ENCODE results near the gene HES7. TPM values are rescaled to one million over a fixed set of nuclear protein-coding genes. Genes with fewer than 3 reads are reported as not detected.

Gene HES7
- total RNA-seq, 1 experiment from 2014 or later = 3.1 TPM

- peak; percentile 100 for TF ChIP-seq ZMAT4 (CRISPR knock-in tag; IDR thresholded peaks at IDR 0.05)
- TF ChIP-seq TEAD1 (CRISPR knock-in tag; IDR thresholded peaks at IDR 0.05) = peak; percentile 96
- TF ChIP-seq ZBTB21 (CRISPR knock-in tag; IDR thresholded peaks at IDR 0.05; ENCODE audit: borderline replicate concordance) = peak; percentile 94
- peak; percentile 38; the same call in 1 of the 2 replicates for TF ChIP-seq ZNF263 (CRISPR knock-in tag; IDR thresholded peaks at IDR 0.05; ENCODE audit: low read depth)
- peak; percentile 94; the same call in 1 of the 2 replicates for TF ChIP-seq TP53 (CRISPR knock-in tag; IDR thresholded peaks at IDR 0.05)
- TF ChIP-seq JUN (CRISPR knock-in tag; IDR thresholded peaks at IDR 0.05) = peak; percentile 97
- TF ChIP-seq SMAD3 (CRISPR knock-in tag; IDR thresholded peaks at IDR 0.05; ENCODE audit: borderline replicate concordance) = peak; percentile 92
- peak; percentile 99 for TF ChIP-seq AR (CRISPR knock-in tag; IDR thresholded peaks at IDR 0.05)
- TF ChIP-seq, protein P1, sequence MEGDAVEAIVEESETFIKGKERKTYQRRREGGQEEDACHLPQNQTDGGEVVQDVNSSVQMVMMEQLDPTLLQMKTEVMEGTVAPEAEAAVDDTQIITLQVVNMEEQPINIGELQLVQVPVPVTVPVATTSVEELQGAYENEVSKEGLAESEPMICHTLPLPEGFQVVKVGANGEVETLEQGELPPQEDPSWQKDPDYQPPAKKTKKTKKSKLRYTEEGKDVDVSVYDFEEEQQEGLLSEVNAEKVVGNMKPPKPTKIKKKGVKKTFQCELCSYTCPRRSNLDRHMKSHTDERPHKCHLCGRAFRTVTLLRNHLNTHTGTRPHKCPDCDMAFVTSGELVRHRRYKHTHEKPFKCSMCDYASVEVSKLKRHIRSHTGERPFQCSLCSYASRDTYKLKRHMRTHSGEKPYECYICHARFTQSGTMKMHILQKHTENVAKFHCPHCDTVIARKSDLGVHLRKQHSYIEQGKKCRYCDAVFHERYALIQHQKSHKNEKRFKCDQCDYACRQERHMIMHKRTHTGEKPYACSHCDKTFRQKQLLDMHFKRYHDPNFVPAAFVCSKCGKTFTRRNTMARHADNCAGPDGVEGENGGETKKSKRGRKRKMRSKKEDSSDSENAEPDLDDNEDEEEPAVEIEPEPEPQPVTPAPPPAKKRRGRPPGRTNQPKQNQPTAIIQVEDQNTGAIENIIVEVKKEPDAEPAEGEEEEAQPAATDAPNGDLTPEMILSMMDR (IDR thresholded peaks at IDR 0.05) = no peak
- no peak for TF ChIP-seq ESRRA (CRISPR knock-in tag; IDR thresholded peaks at IDR 0.05; ENCODE audit: borderline replicate concordance)
- TF ChIP-seq, protein P2, sequence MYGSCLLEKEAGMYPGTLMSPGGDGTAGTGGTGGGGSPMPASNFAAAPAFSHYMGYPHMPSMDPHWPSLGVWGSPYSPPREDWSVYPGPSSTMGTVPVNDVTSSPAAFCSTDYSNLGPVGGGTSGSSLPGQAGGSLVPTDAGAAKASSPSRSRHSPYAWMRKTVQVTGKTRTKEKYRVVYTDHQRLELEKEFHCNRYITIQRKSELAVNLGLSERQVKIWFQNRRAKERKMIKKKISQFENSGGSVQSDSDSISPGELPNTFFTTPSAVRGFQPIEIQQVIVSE (CRISPR knock-in tag; IDR thresholded peaks at IDR 0.05; ENCODE audit: borderline replicate concordance) = peak; percentile 99
- TF ChIP-seq NR2C2 (CRISPR knock-in tag; IDR thresholded peaks at IDR 0.05) = peak; percentile 40; the same call in 1 of the 2 replicates
- peak; percentile 95 for TF ChIP-seq ZNF219 (CRISPR knock-in tag; IDR thresholded peaks at IDR 0.05; ENCODE audit: borderline replicate concordance)
- TF ChIP-seq, protein P3, sequence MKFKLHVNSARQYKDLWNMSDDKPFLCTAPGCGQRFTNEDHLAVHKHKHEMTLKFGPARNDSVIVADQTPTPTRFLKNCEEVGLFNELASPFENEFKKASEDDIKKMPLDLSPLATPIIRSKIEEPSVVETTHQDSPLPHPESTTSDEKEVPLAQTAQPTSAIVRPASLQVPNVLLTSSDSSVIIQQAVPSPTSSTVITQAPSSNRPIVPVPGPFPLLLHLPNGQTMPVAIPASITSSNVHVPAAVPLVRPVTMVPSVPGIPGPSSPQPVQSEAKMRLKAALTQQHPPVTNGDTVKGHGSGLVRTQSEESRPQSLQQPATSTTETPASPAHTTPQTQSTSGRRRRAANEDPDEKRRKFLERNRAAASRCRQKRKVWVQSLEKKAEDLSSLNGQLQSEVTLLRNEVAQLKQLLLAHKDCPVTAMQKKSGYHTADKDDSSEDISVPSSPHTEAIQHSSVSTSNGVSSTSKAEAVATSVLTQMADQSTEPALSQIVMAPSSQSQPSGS (CRISPR knock-in tag; IDR thresholded peaks at IDR 0.05; ENCODE audit: borderline replicate concordance, low read depth) = peak; percentile 88; the same call in 1 of the 2 replicates
- TF ChIP-seq FOXP1 (CRISPR knock-in tag; IDR thresholded peaks at IDR 0.05; ENCODE audit: borderline replicate concordance) = no peak; the same call in 1 of the 2 replicates
- no peak for TF ChIP-seq HMGA2 (CRISPR knock-in tag; IDR thresholded peaks at IDR 0.05)
- TF ChIP-seq, protein P4, sequence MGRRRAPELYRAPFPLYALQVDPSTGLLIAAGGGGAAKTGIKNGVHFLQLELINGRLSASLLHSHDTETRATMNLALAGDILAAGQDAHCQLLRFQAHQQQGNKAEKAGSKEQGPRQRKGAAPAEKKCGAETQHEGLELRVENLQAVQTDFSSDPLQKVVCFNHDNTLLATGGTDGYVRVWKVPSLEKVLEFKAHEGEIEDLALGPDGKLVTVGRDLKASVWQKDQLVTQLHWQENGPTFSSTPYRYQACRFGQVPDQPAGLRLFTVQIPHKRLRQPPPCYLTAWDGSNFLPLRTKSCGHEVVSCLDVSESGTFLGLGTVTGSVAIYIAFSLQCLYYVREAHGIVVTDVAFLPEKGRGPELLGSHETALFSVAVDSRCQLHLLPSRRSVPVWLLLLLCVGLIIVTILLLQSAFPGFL (CRISPR knock-in tag; IDR thresholded peaks at IDR 0.05; ENCODE audit: borderline replicate concordance) = peak; percentile 85
- no peak for TF ChIP-seq GTF2I (CRISPR knock-in tag; conservative IDR thresholded peaks at IDR 0.05)
- TF ChIP-seq, protein P5, sequence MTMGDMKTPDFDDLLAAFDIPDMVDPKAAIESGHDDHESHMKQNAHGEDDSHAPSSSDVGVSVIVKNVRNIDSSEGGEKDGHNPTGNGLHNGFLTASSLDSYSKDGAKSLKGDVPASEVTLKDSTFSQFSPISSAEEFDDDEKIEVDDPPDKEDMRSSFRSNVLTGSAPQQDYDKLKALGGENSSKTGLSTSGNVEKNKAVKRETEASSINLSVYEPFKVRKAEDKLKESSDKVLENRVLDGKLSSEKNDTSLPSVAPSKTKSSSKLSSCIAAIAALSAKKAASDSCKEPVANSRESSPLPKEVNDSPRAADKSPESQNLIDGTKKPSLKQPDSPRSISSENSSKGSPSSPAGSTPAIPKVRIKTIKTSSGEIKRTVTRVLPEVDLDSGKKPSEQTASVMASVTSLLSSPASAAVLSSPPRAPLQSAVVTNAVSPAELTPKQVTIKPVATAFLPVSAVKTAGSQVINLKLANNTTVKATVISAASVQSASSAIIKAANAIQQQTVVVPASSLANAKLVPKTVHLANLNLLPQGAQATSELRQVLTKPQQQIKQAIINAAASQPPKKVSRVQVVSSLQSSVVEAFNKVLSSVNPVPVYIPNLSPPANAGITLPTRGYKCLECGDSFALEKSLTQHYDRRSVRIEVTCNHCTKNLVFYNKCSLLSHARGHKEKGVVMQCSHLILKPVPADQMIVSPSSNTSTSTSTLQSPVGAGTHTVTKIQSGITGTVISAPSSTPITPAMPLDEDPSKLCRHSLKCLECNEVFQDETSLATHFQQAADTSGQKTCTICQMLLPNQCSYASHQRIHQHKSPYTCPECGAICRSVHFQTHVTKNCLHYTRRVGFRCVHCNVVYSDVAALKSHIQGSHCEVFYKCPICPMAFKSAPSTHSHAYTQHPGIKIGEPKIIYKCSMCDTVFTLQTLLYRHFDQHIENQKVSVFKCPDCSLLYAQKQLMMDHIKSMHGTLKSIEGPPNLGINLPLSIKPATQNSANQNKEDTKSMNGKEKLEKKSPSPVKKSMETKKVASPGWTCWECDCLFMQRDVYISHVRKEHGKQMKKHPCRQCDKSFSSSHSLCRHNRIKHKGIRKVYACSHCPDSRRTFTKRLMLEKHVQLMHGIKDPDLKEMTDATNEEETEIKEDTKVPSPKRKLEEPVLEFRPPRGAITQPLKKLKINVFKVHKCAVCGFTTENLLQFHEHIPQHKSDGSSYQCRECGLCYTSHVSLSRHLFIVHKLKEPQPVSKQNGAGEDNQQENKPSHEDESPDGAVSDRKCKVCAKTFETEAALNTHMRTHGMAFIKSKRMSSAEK (CRISPR knock-in tag; IDR thresholded peaks at IDR 0.05; ENCODE audit: borderline replicate concordance) = peak; percentile 100
- peak; percentile 93 for TF ChIP-seq ATF1 (CRISPR knock-in tag; IDR thresholded peaks at IDR 0.05)
- TF ChIP-seq, protein P6, sequence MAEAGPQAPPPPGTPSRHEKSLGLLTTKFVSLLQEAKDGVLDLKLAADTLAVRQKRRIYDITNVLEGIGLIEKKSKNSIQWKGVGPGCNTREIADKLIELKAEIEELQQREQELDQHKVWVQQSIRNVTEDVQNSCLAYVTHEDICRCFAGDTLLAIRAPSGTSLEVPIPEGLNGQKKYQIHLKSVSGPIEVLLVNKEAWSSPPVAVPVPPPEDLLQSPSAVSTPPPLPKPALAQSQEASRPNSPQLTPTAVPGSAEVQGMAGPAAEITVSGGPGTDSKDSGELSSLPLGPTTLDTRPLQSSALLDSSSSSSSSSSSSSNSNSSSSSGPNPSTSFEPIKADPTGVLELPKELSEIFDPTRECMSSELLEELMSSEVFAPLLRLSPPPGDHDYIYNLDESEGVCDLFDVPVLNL (CRISPR knock-in tag; IDR thresholded peaks at IDR 0.05; ENCODE audit: borderline replicate concordance, low read depth) = 0 out of 2 replicates have a peak, but pooled peaks have one; percentile 53
- peak; percentile 83 for TF ChIP-seq CREB1 (CRISPR knock-in tag; IDR thresholded peaks at IDR 0.05)
- TF ChIP-seq ELF4 (CRISPR knock-in tag; IDR thresholded peaks at IDR 0.05; ENCODE audit: low read depth) = 0 out of 2 replicates have a peak, but pooled peaks have one; percentile 79
Measured at GRCh38 chr17:8173056-8173870, 49.4 kb upstream of the HES7 start (continued).
